ENCODE data around the gene CXXC4.

CXXC4 gene

GRCh38 chr4:104493081-104493831 is 1.4 kb downstream of the CXXC4 start:
- Mint-ChIP-seq H3K4me3 (no peak overlapping the region), H3K27ac (no peak overlapping the region), H3K4me1 (peaks cover 47% of the 10 kb centered on the region), H3K9me3 (no peaks in the 10 kb centered on the region), H3K36me3 (no peaks in the 10 kb centered on the region)
- ATAC-seq (no peak), DNase-seq (ENCODE audit: low spot score in 2 of 2) (no peak)

- Mint-ChIP-seq H3K9me3 (no peaks in the 10 kb centered on the region), H3K27ac (no peak overlapping the region), H3K4me1 (peaks cover 47% of the 10 kb centered on the region)
Observed at GRCh38 chr4:104492183-104492771, 2.4 kb downstream of the CXXC4 start.

GRCh38 chr4:104491481-104492182 is 3.1 kb downstream of the CXXC4 start:
- Mint-ChIP-seq H3K27ac (no peak overlapping the region), H3K36me3 (no peaks in the 10 kb centered on the region), H3K4me3 (peak overlapping the region; percentile 77), H3K9me3 (no peaks in the 10 kb centered on the region), H3K4me1 (peaks cover 47% of the 10 kb centered on the region)
- ATAC-seq: peak; percentile 60
- peak in 1 of 2 donors; percentile 49 for DNase-seq (ENCODE audit: low spot score in 2 of 2)

More at GRCh38 chr4:104492183-104492771, 2.4 kb downstream of the CXXC4 start:
- no peak for ATAC-seq
- Mint-ChIP-seq H3K4me3 (peak overlapping the region; percentile 77), H3K36me3 (no peaks in the 10 kb centered on the region)
- DNase-seq (ENCODE audit: low spot score in 2 of 2): no peak

GRCh38 chr4:104490770-104491480 is 3.8 kb downstream of the CXXC4 start:
- ATAC-seq (peak; percentile 59), DNase-seq (ENCODE audit: low spot score in 2 of 2) (no peak)
- Mint-ChIP-seq H3K9me3 (no peaks in the 10 kb centered on the region), H3K4me3 (peak overlapping the region; percentile 77), H3K4me1 (peaks cover 47% of the 10 kb centered on the region), H3K36me3 (no peaks in the 10 kb centered on the region), H3K27ac (peak overlapping the region; percentile 54)

GRCh38 chr4:104490096-104490769 is 4.5 kb downstream of the CXXC4 start:
- H3K9me3 Mint-ChIP-seq: no peaks in the 10 kb centered on the region
- ATAC-seq: no peak
- H3K36me3 Mint-ChIP-seq: no peaks in the 10 kb centered on the region
- H3K27ac Mint-ChIP-seq: peak overlapping the region; percentile 54
- DNase-seq (ENCODE audit: low spot score in 2 of 2): no peak
- H3K4me3 Mint-ChIP-seq: peak overlapping the region; percentile 77
- peaks cover 40% of the 10 kb centered on the region for H3K4me1 Mint-ChIP-seq

GRCh38 chr4:104489731-104490095 is 5.0 kb downstream of the CXXC4 start:
- H3K9me3 Mint-ChIP-seq: no peaks in the 10 kb centered on the region
- no peaks in the 10 kb centered on the region for H3K36me3 Mint-ChIP-seq
- no peak overlapping the region for H3K4me3 Mint-ChIP-seq
- DNase-seq (ENCODE audit: low spot score in 2 of 2) (no peak), ATAC-seq (no peak)
- H3K27ac Mint-ChIP-seq: no peak overlapping the region
- peaks cover 36% of the 10 kb centered on the region for H3K4me1 Mint-ChIP-seq

GRCh38 chr4:104488151-104488550 is 6.5 kb downstream of the CXXC4 start:
- no peak overlapping the region for H3K27ac Mint-ChIP-seq
- H3K4me3 Mint-ChIP-seq: no peak overlapping the region
- DNase-seq (ENCODE audit: low spot score in 2 of 2) (no peak), ATAC-seq (no peak)
- H3K36me3 Mint-ChIP-seq: no peaks in the 10 kb centered on the region
- H3K9me3 Mint-ChIP-seq: no peaks in the 10 kb centered on the region
- H3K4me1 Mint-ChIP-seq: peaks cover 26% of the 10 kb centered on the region

- Mint-ChIP-seq H3K36me3 (no peaks in the 10 kb centered on the region), H3K9me3 (no peaks in the 10 kb centered on the region), H3K27ac (no peak overlapping the region), H3K4me1 (peaks cover 18% of the 10 kb centered on the region), H3K4me3 (no peak overlapping the region)
- DNase-seq (ENCODE audit: low spot score in 2 of 2) (no peak), ATAC-seq (no peak)
Observed at GRCh38 chr4:104486716-104487504, 7.8 kb downstream of the CXXC4 start.

- no peaks in the 10 kb centered on the region for H3K4me1 Mint-ChIP-seq
- ATAC-seq (no peak), DNase-seq (ENCODE audit: low spot score in 2 of 2) (no peak)
- no peaks in the 10 kb centered on the region for H3K36me3 Mint-ChIP-seq
- H3K9me3 Mint-ChIP-seq: no peaks in the 10 kb centered on the region
- no peak overlapping the region for H3K4me3 Mint-ChIP-seq
- H3K27ac Mint-ChIP-seq: no peak overlapping the region
Observed at GRCh38 chr4:104475652-104476051, 19.0 kb downstream of the CXXC4 start.

GRCh38 chr4:104472766-104473165 is 21.9 kb downstream of the CXXC4 start:
- Mint-ChIP-seq H3K4me3 (no peak overlapping the region), H3K36me3 (no peaks in the 10 kb centered on the region)

GRCh38 chr4:104470770-104471169 is 23.9 kb downstream of the CXXC4 start:
- Mint-ChIP-seq H3K36me3 (no peaks in the 10 kb centered on the region), H3K27ac (no peak overlapping the region), H3K4me1 (no peaks in the 10 kb centered on the region), H3K4me3 (no peak overlapping the region), H3K9me3 (no peaks in the 10 kb centered on the region)
- DNase-seq (ENCODE audit: low spot score in 2 of 2): no peak
- ATAC-seq: no peak

More at GRCh38 chr4:104472766-104473165, 21.9 kb downstream of the CXXC4 start:
- no peaks in the 10 kb centered on the region for H3K9me3 Mint-ChIP-seq
- no peaks in the 10 kb centered on the region for H3K4me1 Mint-ChIP-seq
- no peak overlapping the region for H3K27ac Mint-ChIP-seq
- ATAC-seq (no peak), DNase-seq (ENCODE audit: low spot score in 2 of 2) (no peak)

- DNase-seq (ENCODE audit: low spot score in 2 of 2) (no peak), ATAC-seq (no peak)
- no peaks in the 10 kb centered on the region for H3K36me3 Mint-ChIP-seq
- H3K9me3 Mint-ChIP-seq: no peaks in the 10 kb centered on the region
- no peak overlapping the region for H3K27ac Mint-ChIP-seq
- no peak overlapping the region for H3K4me3 Mint-ChIP-seq
- no peaks in the 10 kb centered on the region for H3K4me1 Mint-ChIP-seq
Observed at GRCh38 chr4:104469794-104470193, 24.9 kb downstream of the CXXC4 start.

GRCh38 chr4:104465619-104466018 is 29.1 kb downstream of the CXXC4 start:
- Mint-ChIP-seq H3K4me1 (no peaks in the 10 kb centered on the region), H3K27ac (no peak overlapping the region), H3K4me3 (no peak overlapping the region), H3K9me3 (no peaks in the 10 kb centered on the region), H3K36me3 (no peaks in the 10 kb centered on the region)
- ATAC-seq (no peak), DNase-seq (ENCODE audit: low spot score in 2 of 2) (no peak)

- no peaks in the 10 kb centered on the region for H3K36me3 Mint-ChIP-seq
- no peaks in the 10 kb centered on the region for H3K4me1 Mint-ChIP-seq
- no peak overlapping the region for H3K4me3 Mint-ChIP-seq
- no peaks in the 10 kb centered on the region for H3K9me3 Mint-ChIP-seq
- no peak overlapping the region for H3K27ac Mint-ChIP-seq
- ATAC-seq (no peak), DNase-seq (ENCODE audit: low spot score in 2 of 2) (no peak)
Observed at GRCh38 chr4:104465201-104465600, 29.5 kb downstream of the CXXC4 start.
